T-helper 2 cell treated with Interferon-gamma antibody and Interleukin-4, amounts not matched to agents 100 ng/mL and 5 ng/mL, for 36 hours (primary cell): ENCODE measurements around the gene MANSC1. TPM values are rescaled to one million over a fixed set of nuclear protein-coding genes. Genes with fewer than 3 reads are reported as not detected.

ENCODE experiments used
- intact Hi-C: fragments of 100-400 bp; cut with micrococcal nuclease; formaldehyde crosslinking; loops from one replicate; pipeline ENCODE4 v1.15.1; 2023
- total RNA-seq: library from RNA; stranded (reverse); gene quantifications from 2 replicates; pipeline ENCODE4 v1.2.3, GENCODE V29; 2022

The MANSC1 gene
- total RNA-seq, 1 donor from 2014 or later, result 0.61 TPM

DNA sequence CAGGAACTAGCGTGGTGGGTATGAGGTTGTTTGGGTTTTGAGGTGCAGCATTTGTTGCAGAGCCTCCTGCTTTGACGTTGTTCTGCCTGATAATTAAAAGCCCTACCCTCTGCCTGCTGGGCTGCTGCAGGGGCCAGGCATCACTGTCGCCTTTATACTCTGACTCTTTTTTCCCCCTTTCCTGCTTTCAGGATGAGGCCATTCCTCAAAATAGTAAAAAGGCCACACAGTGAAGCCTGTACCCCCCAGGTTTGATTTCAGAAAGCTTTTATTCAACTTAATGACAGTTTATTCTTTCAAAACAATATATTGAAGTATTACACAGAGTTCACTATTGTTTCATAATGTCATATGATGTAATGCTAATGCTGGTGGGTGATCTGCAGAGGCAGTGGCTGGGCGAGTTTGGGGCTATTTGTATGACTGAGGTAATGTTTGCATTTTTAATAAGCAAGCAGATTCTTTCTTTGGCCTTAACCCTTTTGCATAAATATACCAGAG is 15.9 kb upstream of the MANSC1 start:
- intact Hi-C loops, result no loop called here

DNA sequence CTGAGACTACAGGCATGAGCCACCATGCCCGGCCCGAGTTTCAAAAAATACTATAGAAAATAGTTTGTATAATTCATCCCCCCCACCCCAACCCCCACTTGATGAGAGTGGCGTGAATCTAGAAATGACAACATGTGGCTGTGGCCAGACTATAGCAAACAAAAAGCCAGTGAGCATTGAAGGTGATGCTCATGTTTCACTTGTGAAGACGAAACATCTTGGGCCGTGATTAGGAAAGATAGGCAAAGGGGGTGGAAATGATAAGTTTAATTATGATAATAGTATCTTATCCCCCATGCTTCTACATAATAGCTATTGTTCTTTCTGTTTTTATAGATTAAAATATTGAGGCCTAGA is 15.4 kb upstream of the MANSC1 start:
- intact Hi-C loops, result no loop called here

DNA sequence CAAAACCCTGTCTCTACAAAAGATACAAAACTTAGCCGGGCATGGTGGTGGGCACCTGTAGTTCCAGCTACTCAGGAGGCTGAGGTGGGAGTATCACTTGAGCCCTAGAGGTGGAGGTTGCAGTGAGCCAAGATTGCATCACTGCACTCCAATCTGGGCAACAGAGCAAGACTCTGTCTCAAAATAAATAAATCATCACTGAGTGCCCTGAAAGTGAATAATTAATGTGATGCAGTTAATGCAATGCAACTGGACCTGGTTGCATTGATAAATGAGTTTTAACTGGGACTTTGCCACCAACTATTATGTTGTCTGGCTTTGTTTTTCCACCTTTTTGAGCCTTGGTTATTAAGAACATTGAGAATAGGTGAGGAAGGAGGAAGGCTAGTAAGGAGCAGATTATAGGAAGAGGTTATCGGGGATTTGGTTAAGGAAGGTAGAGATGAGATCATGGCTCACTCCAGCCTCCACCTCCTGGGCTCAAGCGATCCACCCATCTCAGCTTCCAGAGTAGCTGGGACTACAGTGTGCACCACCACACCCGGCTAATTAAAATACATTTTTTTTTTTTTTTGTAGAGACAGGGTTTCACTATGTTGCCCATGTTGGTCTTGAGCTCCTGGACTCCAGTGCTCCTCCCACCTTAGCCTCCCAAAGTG is 14.9 kb upstream of the MANSC1 start:
- intact Hi-C loops, result no loop called here

DNA sequence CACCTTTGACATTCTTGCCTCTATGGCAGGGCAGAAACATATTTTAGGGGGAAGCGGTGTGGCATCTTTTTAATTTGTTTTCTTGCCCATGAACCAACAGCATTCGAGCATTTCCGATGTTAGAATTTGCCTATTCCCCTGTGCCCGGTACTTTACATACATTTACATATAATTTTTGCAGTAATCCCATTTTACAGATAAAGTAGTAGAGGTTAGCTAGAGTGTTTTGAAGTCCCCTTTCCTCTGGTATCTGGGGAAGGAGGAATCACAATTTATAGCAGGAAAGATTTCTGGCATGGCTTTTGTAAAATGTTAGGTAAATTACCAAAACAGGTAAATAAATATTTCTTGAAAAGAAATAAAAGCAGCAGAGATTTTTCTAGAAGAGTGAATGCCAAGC is 8.5 kb upstream of the MANSC1 start:
- intact Hi-C loops, result loop anchor here (5.0 to 10.0 kb wide), 3 partner anchors 644 to 839 kb away; partner anchors contain the start of genes EMP1 and HEBP1

DNA sequence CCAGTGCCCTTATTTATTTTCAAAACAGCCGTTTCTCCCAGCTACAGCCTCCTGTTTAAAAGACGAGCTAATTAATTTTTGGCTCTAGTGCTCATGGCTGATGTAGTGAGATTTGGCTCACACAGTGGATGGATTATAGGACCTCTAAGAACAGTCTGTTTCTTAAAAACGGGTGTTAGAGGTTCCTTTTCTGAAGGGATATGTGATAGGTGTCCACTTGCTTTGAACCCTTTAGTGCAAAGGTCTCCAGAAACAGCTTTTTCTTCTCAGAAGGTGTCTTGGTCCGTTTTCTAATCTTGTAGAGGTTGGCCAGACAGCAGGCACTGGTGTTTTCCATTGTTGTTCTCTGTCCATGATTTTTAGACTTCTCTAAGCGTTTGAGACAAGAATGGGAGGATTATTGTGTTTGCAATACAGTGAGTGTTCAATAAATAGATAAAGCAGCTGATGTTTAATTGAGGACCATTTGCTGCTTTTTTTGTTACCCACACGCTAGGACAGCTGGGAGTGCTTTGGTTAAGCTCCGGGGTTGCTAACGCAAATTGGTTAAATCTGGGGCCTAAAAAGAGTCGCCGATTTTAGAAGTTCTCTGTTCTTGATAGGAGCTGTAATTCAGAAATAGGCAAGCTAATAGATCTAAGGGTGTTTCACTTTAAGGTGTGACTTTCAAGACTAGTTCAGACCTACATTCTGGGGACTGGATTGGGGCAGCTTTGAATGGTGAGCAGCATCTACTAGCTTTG is 7.8 kb upstream of the MANSC1 start:
- intact Hi-C loops, result loop anchor here (1.0 to 10.0 kb wide), 9 partner anchors 203 to 839 kb away; partner anchors contain the start of genes CDKN1B, DDX47, EMP1 and GPR19

DNA sequence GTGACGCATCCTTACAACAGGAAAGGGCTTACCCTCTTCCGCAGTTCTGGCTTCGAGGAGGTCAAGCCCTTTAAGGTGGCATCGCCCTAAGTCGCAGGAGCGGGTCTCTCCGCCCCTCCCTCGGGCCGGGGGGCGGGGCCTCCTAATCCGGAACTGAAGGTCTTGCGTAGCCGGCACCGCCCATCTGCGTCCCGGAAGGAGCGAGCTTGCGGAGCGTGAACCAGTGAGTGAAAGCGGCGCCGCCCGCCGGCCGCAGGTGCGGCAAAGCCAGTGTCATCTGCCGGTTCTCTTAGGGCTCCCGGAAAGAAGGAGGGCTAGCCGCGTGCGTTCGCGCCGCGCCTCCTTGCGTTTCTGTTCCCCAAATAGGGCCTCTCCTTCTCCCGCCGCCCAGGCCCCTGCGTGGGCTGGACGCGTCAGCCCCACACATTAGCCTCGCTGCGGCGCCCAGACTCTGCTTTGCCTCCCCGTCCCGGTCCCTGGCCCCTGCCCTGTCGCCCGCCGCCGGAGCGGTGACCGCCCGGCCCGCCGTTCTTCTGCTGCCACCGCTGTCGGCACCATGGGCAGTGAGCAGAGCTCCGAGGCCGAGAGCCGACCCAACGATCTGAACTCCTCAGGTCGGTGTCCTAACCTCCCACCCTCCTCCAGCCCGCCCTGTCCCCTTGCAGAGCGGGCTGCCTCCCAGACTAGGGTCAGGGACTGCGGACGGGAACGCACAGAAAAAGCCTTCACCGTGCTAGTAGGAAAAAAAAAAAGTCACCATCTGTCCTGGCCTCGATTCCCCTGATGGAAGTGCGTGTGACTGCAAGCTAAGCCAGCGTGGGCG is 7.1 kb upstream of the MANSC1 start, which contains the start of gene BORCS5:
BORCS5 (plus strand) TSS at position 183 of the 823 bp plus-strand sequence; CDS start at position 557, 374 bp downstream.
- intact Hi-C loops, result loop anchor here (1.0 to 10.0 kb wide), 10 partner anchors 204 to 840 kb away; partner anchors contain the start of genes CDKN1B, CREBL2, DDX47 and EMP1

DNA sequence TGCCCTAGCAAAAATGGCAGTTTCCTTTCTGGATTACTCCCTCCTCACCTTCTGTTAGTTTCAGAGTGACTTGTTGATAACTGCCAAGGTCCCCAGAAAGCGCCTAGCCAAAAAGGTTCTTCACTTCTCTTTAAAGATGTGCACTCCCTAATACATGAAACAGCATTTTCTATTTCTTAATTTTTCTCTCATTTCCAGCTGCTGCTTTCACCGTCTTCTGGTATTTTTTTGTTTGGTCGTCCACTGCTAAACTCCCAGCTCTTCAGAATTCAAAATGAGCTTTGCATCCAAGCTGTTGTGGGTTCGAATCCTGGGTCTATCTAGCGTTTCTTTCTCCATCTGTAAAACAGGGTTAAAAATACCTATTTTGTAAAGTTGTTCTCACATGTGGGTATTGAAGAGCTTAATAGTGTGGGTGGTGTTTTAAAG is 6.4 kb upstream of the MANSC1 start:
- intact Hi-C loops, result loop anchor here (1.0 to 10.0 kb wide), 6 partner anchors 255 to 841 kb away; partner anchors contain the start of genes CREBL2, DDX47, EMP1 and GPR19

DNA sequence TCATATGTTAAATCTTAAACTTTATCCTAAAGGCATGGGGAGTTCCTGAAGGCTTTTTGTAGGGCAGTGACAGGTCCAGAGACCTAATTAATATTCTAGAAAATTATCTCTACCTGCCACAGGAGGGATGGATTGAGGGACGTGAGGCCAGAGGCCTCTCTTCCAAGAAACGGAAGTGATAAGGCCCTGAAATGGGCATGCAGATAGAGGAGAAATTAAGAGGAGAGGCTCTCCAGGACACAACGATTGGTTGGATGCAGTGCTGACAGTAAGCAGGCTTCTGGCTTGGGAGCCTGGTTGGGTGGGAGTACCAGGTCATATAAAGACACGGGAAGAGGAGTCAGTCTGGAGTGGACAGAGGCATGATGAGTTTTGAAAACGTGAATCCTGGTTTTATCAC is 3.8 kb upstream of the MANSC1 start:
- intact Hi-C loops, result loop anchor here (10.0 kb wide), 1 partner anchor 699 kb away; no protein-coding TSS in a partner anchor

DNA sequence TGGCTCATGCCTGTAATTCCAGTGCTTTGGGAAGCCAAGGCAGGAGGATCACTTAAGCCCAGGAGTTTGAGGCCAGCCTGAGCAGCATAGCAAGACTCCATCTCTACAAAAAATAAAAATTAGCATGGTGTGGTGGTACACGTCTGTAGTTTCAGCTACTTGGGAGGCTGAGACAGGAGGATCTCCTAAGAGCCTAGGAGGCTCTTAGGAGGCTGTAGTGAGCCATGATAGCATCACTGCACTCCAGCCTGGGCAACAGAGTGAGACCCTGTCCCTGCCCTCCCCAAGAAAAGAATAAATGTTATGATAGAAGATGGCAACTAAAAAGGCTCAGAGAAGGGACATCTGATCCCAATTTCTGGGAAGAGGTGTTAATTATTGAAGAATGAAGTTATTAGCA is 3.2 kb upstream of the MANSC1 start:
- intact Hi-C loops, result loop anchor here (10.0 kb wide), 1 partner anchor 698 kb away; no protein-coding TSS in a partner anchor

DNA sequence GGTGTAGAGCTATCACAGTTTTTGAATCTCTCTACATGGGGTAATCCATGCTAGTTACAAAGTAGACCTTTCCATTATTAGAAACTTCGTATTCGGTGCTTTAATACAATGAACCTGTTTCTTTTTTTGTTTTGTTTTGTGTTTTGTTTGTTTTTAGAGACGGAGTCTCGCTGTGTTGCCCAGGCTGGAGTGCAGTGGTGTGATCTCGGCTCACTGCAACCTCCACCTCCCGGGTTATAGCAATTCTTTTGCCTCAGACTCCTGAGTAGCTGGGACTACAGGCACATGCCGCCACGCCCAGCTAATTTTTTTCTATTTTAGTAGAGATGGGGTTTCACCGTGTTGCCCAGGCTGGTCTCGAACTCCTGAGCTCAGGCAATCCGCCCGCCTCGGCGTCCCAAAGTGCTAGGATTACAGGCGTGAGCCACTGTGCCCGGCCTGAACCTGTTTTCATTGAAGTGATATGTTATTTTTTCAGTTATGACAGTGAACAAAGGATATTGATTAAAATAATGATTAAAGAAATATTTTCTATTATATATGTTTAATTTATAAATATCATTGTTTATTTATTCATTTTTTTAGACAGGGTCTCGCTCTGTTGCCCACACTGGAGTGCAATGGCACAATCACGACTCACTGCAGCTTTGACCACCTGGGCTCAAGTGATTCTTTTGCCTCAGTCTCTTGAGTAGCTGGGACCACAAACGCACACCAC is 1.6 kb upstream of the MANSC1 start:
- intact Hi-C loops, result loop anchor here (10.0 kb wide), 1 partner anchor 697 kb away; no protein-coding TSS in a partner anchor

DNA sequence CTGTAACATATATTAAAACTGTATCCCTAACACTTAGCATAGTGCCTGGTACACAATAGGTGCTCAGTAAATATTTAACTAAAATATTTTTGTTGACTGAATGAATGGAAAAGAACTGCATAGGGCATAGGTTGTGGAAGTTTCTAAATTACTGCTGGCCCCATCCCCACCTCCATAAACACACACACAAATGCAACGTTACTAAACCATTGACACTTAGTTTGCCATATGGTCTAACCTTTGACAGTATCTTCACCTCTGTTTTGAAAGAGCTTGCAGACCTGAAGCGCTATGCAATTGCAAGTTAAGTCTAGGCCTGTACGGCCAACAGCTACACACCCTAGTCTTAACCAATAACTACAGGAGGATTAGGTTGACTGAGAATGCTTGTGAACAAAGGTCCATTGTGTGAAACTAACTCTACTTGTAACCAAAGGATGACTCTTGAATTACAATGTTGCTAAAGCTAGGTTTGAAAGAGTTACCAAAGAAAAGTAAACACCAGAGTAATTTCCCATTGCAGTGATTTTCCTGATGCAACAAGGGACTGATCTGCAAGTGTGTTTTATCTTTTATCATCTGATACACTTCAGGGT is 924 bp upstream of the MANSC1 start:
- intact Hi-C loops, result loop anchor here (10.0 kb wide), 1 partner anchor 696 kb away; no protein-coding TSS in a partner anchor

DNA sequence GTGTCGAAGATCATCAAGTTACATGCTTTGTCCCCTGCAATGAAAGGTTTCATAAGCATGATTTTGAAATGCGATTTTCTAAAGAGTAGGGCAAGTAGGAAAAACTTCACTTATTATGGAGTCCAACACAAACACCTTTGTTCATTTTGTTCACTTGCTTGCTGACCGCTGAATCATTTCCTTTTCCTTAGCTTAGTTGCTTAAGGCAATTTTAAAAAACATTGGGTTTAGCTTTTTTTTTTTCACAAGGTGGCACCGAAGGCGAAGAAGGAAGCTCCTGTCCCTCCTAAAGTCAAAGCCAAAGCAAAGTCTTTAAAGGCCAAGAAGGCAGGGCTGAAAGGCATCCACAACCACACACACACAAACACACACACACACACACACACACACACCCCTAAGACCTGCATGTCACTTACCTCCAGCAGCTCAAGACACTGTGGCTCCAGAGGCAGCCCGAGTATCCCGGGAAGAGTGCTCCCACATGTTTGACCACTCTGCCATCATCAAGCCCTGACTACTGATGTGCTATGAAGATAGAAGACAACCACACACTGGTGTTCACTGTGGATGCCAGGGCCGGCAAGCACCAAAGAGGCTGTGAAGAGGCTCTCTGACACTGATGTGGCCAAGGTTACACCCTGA is 11.4 kb downstream of the MANSC1 start:
- intact Hi-C loops, result no loop called here

DNA sequence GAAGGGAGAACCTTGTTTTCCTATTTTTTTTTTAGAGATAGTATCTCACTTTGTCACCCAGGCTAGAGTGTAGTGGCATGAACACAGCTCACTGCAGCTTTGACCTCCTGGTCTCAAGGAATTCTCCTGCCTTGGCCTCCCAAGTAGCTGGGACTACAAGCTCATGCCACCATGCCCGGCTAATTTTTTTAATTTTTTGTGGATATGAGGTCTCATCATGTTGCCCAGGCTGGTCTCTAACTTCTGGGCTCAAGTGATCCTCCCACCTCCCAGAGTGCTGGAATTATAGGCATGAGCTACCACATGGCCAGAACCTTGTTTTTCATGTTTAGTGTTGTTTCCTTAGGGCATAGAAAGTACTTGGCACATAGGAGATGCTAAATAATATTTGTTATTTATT is 13.5 kb downstream of the MANSC1 start:
- intact Hi-C loops, result no loop called here

DNA sequence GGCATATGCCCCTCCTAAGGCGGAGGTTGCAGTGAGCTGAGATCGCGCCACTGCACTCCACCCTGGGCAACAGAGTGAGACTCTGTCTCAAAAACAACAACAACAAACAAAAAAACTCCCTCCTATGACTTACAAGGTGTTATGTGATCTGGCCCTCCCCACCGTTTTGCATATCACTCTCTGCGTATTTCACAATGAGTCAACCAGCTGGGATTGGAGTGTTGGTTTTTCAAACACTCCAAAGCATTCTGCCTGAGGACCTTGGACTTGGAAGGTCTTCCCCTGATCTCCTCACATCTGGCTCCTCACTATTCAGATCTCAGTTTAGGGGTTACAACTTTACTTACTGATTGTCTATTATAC is 14.0 kb downstream of the MANSC1 start:
- intact Hi-C loops, result no loop called here

DNA sequence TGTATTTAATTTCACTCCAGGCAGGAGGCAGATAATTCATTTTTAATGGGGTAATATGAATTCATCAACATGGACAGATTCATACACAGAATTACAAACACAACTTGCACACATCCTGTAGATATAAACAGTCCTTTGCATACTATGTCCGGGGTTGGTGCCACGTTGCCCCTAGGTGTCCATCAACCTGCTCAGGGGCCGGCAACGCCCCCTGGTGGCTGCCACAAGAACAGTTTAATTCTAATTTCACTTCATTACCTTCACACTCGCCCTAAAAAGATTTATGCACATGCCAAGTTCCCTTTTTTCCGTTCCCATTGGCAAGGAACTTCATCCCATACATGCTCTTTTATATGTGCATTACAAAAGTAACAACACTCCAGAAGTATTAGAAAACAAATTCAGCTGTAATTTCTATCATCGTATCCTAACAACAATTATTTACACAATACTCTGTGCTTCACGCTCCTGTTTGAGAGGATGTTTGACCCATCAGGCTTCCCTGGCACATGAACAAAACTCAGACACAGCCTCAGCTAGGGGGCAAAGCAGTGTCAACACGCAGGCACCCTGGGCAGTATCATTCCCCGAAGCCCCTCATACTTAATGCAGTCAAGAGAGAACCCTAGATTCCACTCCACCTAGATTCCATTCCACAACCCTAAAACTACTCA is 15.5 kb downstream of the MANSC1 start:
- intact Hi-C loops, result no loop called here

DNA sequence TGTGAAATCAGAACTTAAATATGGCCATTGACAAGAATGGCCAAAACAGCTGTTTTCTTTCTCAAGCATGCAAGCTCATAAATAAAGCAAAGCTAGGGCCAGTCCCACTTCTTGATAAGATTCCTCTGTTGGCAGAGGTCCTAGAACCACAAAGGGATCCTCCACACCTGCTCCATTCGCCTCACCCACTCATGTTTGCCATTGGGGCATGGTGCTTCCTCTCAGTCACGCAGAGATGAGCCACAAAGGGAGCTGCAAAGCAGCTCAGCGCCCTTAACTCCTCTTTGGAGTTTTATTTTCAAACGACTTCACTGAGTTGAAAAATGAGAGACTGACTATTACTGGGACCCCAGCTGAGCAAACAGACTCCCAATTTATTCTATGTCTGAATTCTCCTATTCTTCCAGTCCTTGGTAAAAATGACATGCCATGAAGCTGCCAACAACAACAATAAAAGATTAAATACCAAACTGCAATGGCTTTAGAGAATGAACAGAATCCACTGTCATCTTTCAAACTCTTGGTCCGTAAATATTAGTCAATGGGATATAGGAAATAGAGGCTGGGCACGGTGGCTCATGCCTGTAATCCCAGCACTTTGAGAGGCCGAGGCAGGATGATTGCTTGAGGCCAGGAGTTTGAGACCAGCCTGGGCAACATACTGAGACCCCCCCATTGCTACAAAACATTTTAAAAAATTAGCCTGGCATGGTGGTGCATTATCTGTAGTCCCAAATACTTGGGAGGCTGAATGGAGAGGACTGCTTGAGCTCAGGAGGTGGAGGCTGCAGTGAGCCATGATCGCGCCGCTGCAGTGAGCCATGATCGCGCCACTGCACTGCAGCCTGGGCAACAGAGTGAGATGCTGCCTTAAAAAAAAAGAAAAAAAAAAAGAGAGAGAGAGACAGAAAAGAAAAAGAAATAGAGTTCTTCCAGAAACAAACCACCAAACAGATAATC is 16.4 kb downstream of the MANSC1 start:
- intact Hi-C loops, result no loop called here

DNA sequence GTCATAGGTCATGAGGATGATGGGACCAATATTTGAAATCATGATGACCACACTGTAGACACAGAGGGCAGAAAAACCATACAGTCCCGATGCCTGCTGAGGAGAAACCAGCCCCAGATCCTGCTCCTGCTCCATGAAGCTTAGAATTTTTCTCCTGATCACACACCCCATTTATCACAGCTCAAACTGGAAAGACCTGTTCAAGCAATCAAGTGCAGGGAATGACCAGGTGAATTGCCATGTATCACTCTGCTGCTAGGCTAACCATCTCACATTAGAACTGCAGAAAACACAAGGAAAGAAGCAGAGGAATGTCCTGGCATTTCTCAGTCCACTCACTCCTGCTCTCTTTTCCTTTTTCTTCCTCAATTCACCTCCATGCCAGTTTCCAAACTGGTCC is 18.1 kb downstream of the MANSC1 start:
- intact Hi-C loops, result no loop called here

DNA sequence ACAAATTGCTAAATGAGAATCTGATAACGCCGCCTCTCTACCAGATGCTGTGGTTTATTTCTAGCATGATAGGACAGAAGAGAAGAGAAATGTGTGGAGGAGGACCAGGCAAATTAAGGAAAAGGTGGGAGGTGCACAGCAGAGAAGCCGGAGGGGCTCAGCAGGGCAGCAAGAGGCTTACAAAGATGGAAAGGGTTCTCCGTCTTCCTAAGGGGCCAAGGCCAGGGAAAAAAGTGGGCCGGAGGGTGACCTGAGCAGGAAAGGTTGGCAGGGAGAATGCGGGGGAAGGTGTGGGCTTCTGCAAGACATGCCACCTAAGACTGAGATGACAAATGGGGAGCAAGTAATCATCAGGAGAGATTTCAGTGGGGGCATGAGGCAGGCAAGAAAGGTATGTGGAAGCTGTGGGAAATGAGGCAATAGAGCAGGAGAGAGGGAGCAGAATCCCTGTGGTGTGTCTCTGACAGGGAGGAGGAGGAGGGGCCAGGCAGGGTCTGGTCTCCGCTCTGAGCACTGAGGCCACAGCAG is 18.7 kb downstream of the MANSC1 start:
- intact Hi-C loops, result no loop called here
